Measurements from ENCODE around the gene POLRMT. TPM values are rescaled to one million over a fixed set of nuclear protein-coding genes. Genes with fewer than 3 reads are reported as not detected.

Gene POLRMT
- total and polyA plus RNA-seq, 2 donors (not counting 1 experiment from before 2014, with no cell fraction given) = 7.3 to 21.5 TPM

DNA sequence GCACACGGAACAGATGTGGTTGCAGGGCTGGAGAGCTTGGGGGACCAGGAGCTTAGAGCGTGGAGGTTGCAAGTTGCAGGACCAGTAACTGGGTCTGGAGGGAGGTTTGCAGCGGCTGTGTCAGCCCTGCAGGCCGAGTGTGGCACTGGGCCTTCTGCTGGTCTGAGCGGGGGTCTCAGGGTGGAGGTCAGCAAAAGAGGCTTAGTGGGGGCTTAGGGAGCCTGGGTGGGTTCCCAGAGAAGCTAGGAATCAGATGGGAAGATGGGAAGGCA, 49.4 kb downstream of the POLRMT start:
- no peak overlapping the region for H3K4me2 ChIP-seq (ENCODE audit: extremely low read depth, insufficient read depth, low read length)
- H3K27ac ChIP-seq (ENCODE audit: insufficient read depth, low read length) = no peak overlapping the region
- DNase-seq (ENCODE audit: low read depth in 2 of 2) = no peak
- H3K9me3 ChIP-seq (ENCODE audit: control insufficient read depth, insufficient read depth, low read depth, low read length) = no peaks in the 10 kb centered on the region
- peaks cover 11% of the 10 kb centered on the region for H3K79me2 ChIP-seq (ENCODE audit: control insufficient read depth, insufficient read depth, low read length)
- peaks cover 9% of the 10 kb centered on the region for H3K36me3 ChIP-seq (ENCODE audit: control insufficient read depth, insufficient read depth, low read length)
- H3K27me3 ChIP-seq (ENCODE audit: control insufficient read depth, insufficient read depth, low read length) = peaks cover 3% of the 10 kb centered on the region
- no peak overlapping the region for H3K4me3 ChIP-seq (replicated peaks in 1 of 4; ENCODE audit: control extremely low read depth in 1 of 4, insufficient read depth in 1 of 4, low read depth in 3 of 4, low read length in 4 of 4)
- no peak overlapping the region for H2AFZ ChIP-seq (ENCODE audit: low read length)
- TF ChIP-seq, protein P1, sequence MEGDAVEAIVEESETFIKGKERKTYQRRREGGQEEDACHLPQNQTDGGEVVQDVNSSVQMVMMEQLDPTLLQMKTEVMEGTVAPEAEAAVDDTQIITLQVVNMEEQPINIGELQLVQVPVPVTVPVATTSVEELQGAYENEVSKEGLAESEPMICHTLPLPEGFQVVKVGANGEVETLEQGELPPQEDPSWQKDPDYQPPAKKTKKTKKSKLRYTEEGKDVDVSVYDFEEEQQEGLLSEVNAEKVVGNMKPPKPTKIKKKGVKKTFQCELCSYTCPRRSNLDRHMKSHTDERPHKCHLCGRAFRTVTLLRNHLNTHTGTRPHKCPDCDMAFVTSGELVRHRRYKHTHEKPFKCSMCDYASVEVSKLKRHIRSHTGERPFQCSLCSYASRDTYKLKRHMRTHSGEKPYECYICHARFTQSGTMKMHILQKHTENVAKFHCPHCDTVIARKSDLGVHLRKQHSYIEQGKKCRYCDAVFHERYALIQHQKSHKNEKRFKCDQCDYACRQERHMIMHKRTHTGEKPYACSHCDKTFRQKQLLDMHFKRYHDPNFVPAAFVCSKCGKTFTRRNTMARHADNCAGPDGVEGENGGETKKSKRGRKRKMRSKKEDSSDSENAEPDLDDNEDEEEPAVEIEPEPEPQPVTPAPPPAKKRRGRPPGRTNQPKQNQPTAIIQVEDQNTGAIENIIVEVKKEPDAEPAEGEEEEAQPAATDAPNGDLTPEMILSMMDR (conservative IDR thresholded peaks at IDR 0.05 in 1 of 2, IDR thresholded peaks at IDR 0.05 in 1 of 2; ENCODE audit: low read depth in 1 of 2, low read length in 2 of 2) = no peak
- TF ChIP-seq EZH2 (IDR thresholded peaks at IDR 0.05; ENCODE audit: low read length, missing control alignments) = no peak
- H3K9ac ChIP-seq (ENCODE audit: insufficient read depth, low read length) = no peak overlapping the region
- H4K20me1 ChIP-seq (ENCODE audit: control insufficient read depth, extremely low read depth, insufficient read depth, low read length) = no peaks in the 10 kb centered on the region
- H3K4me1 ChIP-seq (ENCODE audit: control insufficient read depth, extremely low read depth, insufficient read depth, low read length) = no peaks in the 10 kb centered on the region

DNA sequence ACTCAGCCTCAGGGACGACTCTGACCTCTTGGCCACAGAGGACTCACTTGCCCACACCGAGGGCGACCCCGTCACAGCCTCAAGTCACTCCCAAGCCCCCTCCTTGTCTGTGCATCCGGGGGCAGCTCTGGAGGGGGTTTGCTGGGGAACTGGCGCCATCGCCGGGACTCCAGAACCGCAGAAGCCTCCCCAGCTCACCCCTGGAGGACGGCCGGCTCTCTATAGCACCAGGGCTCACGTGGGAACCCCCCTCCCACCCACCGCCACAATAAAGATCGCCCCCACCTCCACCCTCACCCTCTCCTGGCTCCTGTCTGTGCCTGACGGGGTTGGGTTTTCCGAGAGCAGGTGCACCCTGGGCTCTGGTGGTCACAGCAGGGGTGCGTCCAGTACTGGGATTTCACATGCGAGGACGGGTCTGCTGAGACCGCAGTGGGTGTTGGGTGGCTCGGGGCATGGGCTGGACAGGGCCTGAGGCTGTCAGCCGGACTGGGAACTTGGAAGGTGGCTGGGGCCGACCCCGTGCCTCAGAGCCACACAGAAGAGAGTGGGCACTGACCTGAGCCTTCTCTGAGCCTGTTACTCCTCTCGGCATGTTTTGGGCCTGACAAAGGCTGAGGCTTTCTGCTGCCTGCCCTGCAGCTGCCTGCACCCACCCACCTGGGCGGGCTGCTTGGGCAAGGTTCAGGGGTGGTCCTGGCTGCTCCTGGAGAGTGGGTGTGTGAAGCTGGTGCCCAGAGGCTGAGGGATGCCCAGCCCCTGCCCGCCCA, 50.0 kb downstream of the POLRMT start:
- H4K20me1 ChIP-seq (ENCODE audit: control insufficient read depth, extremely low read depth, insufficient read depth, low read length) = no peaks in the 10 kb centered on the region
- H3K9me3 ChIP-seq (ENCODE audit: control insufficient read depth, insufficient read depth, low read depth, low read length) = no peaks in the 10 kb centered on the region
- H3K4me3 ChIP-seq (replicated peaks in 1 of 4; ENCODE audit: control extremely low read depth in 1 of 4, insufficient read depth in 1 of 4, low read depth in 3 of 4, low read length in 4 of 4) = no peak overlapping the region
- peaks cover 13% of the 10 kb centered on the region for H3K79me2 ChIP-seq (ENCODE audit: control insufficient read depth, insufficient read depth, low read length)
- no peak overlapping the region for H3K4me2 ChIP-seq (ENCODE audit: extremely low read depth, insufficient read depth, low read length)
- no peak overlapping the region for H3K27ac ChIP-seq (ENCODE audit: insufficient read depth, low read length)
- H2AFZ ChIP-seq (ENCODE audit: low read length) = no peak overlapping the region
- H3K27me3 ChIP-seq (ENCODE audit: control insufficient read depth, insufficient read depth, low read length) = no peaks in the 10 kb centered on the region
- TF ChIP-seq, protein P1 (conservative IDR thresholded peaks at IDR 0.05 in 1 of 2, IDR thresholded peaks at IDR 0.05 in 1 of 2; ENCODE audit: low read depth in 1 of 2, low read length in 2 of 2) = no peak
- no peak for TF ChIP-seq EZH2 (IDR thresholded peaks at IDR 0.05; ENCODE audit: low read length, missing control alignments)
- H3K9ac ChIP-seq (ENCODE audit: insufficient read depth, low read length) = no peak overlapping the region
- no peaks in the 10 kb centered on the region for H3K4me1 ChIP-seq (ENCODE audit: control insufficient read depth, extremely low read depth, insufficient read depth, low read length)
- DNase-seq (ENCODE audit: low read depth in 2 of 2) = no peak
- H3K36me3 ChIP-seq (ENCODE audit: control insufficient read depth, insufficient read depth, low read length) = peaks cover 9% of the 10 kb centered on the region

DNA sequence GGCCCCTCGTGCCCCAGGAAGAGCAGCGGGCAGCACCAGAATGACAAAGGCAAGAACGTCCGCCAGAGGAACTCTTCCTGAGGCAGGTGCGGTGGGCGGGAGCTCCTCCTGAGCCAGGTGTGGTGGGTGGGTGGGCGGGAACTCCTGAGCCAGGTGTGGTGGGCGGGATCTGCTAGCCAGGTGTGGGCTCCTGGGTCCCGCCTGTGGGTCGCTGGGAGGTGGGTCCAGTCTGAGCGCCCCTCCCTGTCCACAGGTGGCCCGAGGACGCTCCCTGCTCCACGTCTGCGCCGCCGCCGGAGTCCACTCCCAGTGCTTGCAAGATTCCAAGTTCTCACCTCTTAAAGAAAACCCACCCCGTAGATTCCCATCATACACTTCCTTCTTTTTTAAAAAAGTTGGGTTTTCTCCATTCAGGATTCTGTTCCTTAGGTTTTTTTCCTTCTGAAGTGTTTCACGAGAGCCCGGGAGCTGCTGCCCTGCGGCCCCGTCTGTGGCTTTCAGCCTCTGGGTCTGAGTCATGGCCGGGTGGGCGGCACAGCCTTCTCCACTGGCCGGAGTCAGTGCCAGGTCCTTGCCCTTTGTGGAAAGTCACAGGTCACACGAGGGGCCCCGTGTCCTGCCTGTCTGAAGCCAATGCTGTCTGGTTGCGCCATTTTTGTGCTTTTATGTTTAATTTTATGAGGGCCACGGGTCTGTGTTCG, 50.7 kb downstream of the POLRMT start:
- TF ChIP-seq, protein P1 (conservative IDR thresholded peaks at IDR 0.05 in 1 of 2, IDR thresholded peaks at IDR 0.05 in 1 of 2; ENCODE audit: low read depth in 1 of 2, low read length in 2 of 2) = no peak
- no peak for TF ChIP-seq EZH2 (IDR thresholded peaks at IDR 0.05; ENCODE audit: low read length, missing control alignments)
- peaks cover 14% of the 10 kb centered on the region for H3K36me3 ChIP-seq (ENCODE audit: control insufficient read depth, insufficient read depth, low read length)
- no peaks in the 10 kb centered on the region for H3K4me1 ChIP-seq (ENCODE audit: control insufficient read depth, extremely low read depth, insufficient read depth, low read length)
- no peaks in the 10 kb centered on the region for H3K27me3 ChIP-seq (ENCODE audit: control insufficient read depth, insufficient read depth, low read length)
- no peak overlapping the region for H3K27ac ChIP-seq (ENCODE audit: insufficient read depth, low read length)
- no peak overlapping the region for H3K9ac ChIP-seq (ENCODE audit: insufficient read depth, low read length)
- H3K79me2 ChIP-seq (ENCODE audit: control insufficient read depth, insufficient read depth, low read length) = peaks cover 21% of the 10 kb centered on the region
- peak; percentile 50 to 59 for DNase-seq (ENCODE audit: low read depth in 2 of 2)
- H4K20me1 ChIP-seq (ENCODE audit: control insufficient read depth, extremely low read depth, insufficient read depth, low read length) = no peaks in the 10 kb centered on the region
- no peaks in the 10 kb centered on the region for H3K9me3 ChIP-seq (ENCODE audit: control insufficient read depth, insufficient read depth, low read depth, low read length)
- H3K4me2 ChIP-seq (ENCODE audit: extremely low read depth, insufficient read depth, low read length) = no peak overlapping the region
- H2AFZ ChIP-seq (ENCODE audit: low read length) = no peak overlapping the region
- H3K4me3 ChIP-seq (replicated peaks in 1 of 4; ENCODE audit: control extremely low read depth in 1 of 4, insufficient read depth in 1 of 4, low read depth in 3 of 4, low read length in 4 of 4) = no peak overlapping the region
